Gastroesophageal sphincter (tissue), 4 donors: ENCODE measurements around the gene SPZ1. TPM values are rescaled to one million over a fixed set of nuclear protein-coding genes. Genes with fewer than 3 reads are reported as not detected.

ENCODE experiments used
- ATAC-seq: fragments of 150-250 bp; one replicate; pipeline ENCODE4 v1.9.1; 2016; ENCODE audit warnings: mild to moderate bottlenecking, moderate library complexity
- H3K27ac ChIP-seq, 4 donors: fragments of 200-600 bp; sonication (generic) in 3 of 4; 1 replicate in 3 of 4; 2 replicates in 1 of 4; pipeline ENCODE4 v1.5.1; 2016 to 2019
- H3K27me3 ChIP-seq: fragments of 200-600 bp; sonication (generic); one replicate; pipeline ENCODE4 v1.5.1; 2019
- H3K36me3 ChIP-seq, 2 donors: fragments of 200-600 bp; sonication (generic); one replicate each; pipeline ENCODE4 v1.5.1; 2019; ENCODE audit warnings: control low read depth in 1 of 2
- H3K4me1 ChIP-seq, 3 donors: fragments of 200-600 bp; sonication (generic); 1 replicate in 2 of 3; 2 replicates in 1 of 3; pipeline ENCODE4 v1.5.1; 2016 to 2019; ENCODE audit warnings: control low read depth in 2 of 3
- H3K4me3 ChIP-seq, 2 donors: fragments of 200-600 bp; sonication (generic); one replicate each; pipeline ENCODE4 v1.5.1; 2019; ENCODE audit warnings: mild to moderate bottlenecking in 1 of 2, moderate library complexity in 1 of 2
- H3K9me3 ChIP-seq, 3 donors: fragments of 200-600 bp; sonication (generic); one replicate each; pipeline ENCODE4 v1.5.1; 2017 to 2019; ENCODE audit warnings: control low read depth in 2 of 3
- EP300 ChIP-seq: sonication (generic); formaldehyde crosslinking; IDR thresholded peaks from one replicate; pipeline ENCODE4 v1.6.1; 2017; ENCODE audit warnings: antibody characterized with exemption, mild to moderate bottlenecking
- POLR2A ChIP-seq, 2 donors: fragments of 450-650 bp; IDR thresholded peaks; one replicate each; pipeline ENCODE4 v1.6.1; 2017; ENCODE audit warnings: antibody characterized with exemption in 2 of 2, mild to moderate bottlenecking in 2 of 2, moderate library complexity in 1 of 2
- POLR2AphosphoS5 ChIP-seq: sonication (generic); formaldehyde crosslinking; IDR thresholded peaks from one replicate; pipeline ENCODE4 v1.6.1; 2017; ENCODE audit warnings: antibody characterized with exemption
- WGBS, 2 donors: methylation state at CpG; one replicate each; pipeline ENCODE4 v1.1.5; 2018; ENCODE audit warnings: low coverage in 1 of 2; 5-methylcytosine and 5-hydroxymethylcytosine counted together
- total RNA-seq, 4 donors: library from RNA; depleted of rRNA; stranded (reverse); fragments of >200 nt; gene quantifications; one replicate each; pipeline ENCODE4 v1.1.0, GENCODE V29; 2016
- TF ChIP-seq, protein P1 (sequence below), 4 experiments: fragments of 200-600 bp in 2 of 4; fragments of 450-650 bp in 2 of 4; sonication (generic) in 1 of 4; IDR thresholded peaks; one replicate each; pipeline ENCODE4 v1.5.1; 2017 to 2019; ENCODE audit warnings: antibody characterized with exemption in 4 of 4, mild to moderate bottlenecking in 2 of 4, moderate library complexity in 2 of 4

SPZ1 gene
- total RNA-seq, 4 donors from 2014 or later, result not detected

GRCh38 chr5:80324912-80325311, 5.1 kb downstream of the SPZ1 start:
- H3K27me3 ChIP-seq, result no peaks in the 10 kb centered on the region
- H3K36me3 ChIP-seq, result no peaks in the 10 kb centered on the region
- no peaks in the 10 kb centered on the region for H3K4me1 ChIP-seq
- no peak overlapping the region for H3K4me3 ChIP-seq
- no peaks in the 10 kb centered on the region for H3K9me3 ChIP-seq
- TF ChIP-seq, protein P1, sequence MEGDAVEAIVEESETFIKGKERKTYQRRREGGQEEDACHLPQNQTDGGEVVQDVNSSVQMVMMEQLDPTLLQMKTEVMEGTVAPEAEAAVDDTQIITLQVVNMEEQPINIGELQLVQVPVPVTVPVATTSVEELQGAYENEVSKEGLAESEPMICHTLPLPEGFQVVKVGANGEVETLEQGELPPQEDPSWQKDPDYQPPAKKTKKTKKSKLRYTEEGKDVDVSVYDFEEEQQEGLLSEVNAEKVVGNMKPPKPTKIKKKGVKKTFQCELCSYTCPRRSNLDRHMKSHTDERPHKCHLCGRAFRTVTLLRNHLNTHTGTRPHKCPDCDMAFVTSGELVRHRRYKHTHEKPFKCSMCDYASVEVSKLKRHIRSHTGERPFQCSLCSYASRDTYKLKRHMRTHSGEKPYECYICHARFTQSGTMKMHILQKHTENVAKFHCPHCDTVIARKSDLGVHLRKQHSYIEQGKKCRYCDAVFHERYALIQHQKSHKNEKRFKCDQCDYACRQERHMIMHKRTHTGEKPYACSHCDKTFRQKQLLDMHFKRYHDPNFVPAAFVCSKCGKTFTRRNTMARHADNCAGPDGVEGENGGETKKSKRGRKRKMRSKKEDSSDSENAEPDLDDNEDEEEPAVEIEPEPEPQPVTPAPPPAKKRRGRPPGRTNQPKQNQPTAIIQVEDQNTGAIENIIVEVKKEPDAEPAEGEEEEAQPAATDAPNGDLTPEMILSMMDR (IDR thresholded peaks at IDR 0.05), result no peak
- TF ChIP-seq POLR2A (IDR thresholded peaks at IDR 0.05) (no peak), EP300 (no peak)
- 64 to 100% methylated on average over 1 of the region's 1 CpG for WGBS, 2 donors
- no peak overlapping the region for H3K27ac ChIP-seq
- ATAC-seq, result no peak

DNA sequence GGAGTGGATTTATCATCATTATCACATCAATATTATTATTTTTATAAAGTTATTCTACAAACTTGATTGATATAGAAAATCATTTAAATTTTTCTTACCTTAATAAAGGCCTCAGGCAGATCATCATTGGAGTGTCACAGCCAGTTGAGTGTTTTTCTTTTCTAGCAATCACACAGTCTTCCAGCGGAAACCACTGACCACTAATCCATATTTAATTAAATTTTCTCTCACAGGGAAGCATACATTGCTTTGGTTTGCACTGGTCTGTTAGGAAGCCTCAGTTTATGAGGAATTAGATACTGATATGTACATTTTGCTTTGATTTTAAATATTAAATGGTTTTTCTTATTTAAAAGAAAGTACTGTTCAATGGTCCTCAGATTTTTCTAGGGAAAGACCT, 6.7 kb downstream of the SPZ1 start:
- TF ChIP-seq, protein P1 (IDR thresholded peaks at IDR 0.05), result no peak
- TF ChIP-seq EP300 (no peak), POLR2A (IDR thresholded peaks at IDR 0.05) (no peak), POLR2AphosphoS5 (no peak)
- no peaks in the 10 kb centered on the region for H3K36me3 ChIP-seq

GRCh38 chr5:80337379-80337778, 17.6 kb downstream of the SPZ1 start:
- Histone ChIP-seq H3K4me1 (no peaks in the 10 kb centered on the region), H3K4me3 (no peak overlapping the region), H3K36me3 (no peaks in the 10 kb centered on the region), H3K27ac (no peak overlapping the region), H3K27me3 (peaks cover 7% of the 10 kb centered on the region), H3K9me3 (no peaks in the 10 kb centered on the region)
- ATAC-seq, result no peak
- TF ChIP-seq POLR2AphosphoS5, result no peak
- TF ChIP-seq EP300, result no peak
- no peak for TF ChIP-seq POLR2A (IDR thresholded peaks at IDR 0.05)
- TF ChIP-seq, protein P1 (IDR thresholded peaks at IDR 0.05), result no peak
- WGBS, 2 donors, result 60 to 72% methylated on average over 7 of the region's 7 CpGs

More for the DNA sequence above, 6.7 kb downstream of the SPZ1 start:
- WGBS, 2 donors, result 33 to 100% methylated on average over 1 of the region's 1 CpG
- no peaks in the 10 kb centered on the region for H3K4me1 ChIP-seq
- H3K27ac ChIP-seq, result no peak overlapping the region
- H3K4me3 ChIP-seq, result no peak overlapping the region
- H3K9me3 ChIP-seq, result no peaks in the 10 kb centered on the region
- no peak for ATAC-seq
- H3K27me3 ChIP-seq, result no peaks in the 10 kb centered on the region

DNA sequence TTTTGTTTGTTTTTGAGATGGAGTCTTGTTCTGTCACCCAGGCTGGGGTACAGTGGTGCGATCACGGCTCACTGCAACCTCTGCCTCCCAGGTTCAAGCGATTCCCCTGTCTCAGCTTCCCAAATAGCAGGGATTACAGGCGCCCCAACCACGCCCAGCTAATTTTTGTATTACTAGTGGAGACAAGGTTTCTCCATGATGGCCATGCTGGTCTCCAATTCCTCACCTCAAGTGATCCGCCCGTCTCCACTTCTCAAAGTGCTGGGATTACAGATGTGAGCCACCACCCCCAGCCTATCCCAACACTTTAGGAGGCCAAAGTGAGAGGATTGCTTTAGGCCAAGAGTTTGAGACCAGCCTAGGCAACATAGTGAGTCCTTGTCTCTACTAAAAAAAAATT, 19.3 kb downstream of the SPZ1 start:
- Histone ChIP-seq H3K4me1 (no peaks in the 10 kb centered on the region), H3K36me3 (no peaks in the 10 kb centered on the region), H3K9me3 (no peaks in the 10 kb centered on the region), H3K27ac (no peak overlapping the region), H3K27me3 (peaks cover 9% of the 10 kb centered on the region), H3K4me3 (no peak overlapping the region)
- 86 to 100% methylated on average over 4 to 7 of the region's 7 CpGs for WGBS, 2 donors
- no peak for TF ChIP-seq POLR2AphosphoS5
- TF ChIP-seq POLR2A (IDR thresholded peaks at IDR 0.05), result no peak
- no peak for TF ChIP-seq EP300
- TF ChIP-seq, protein P1 (IDR thresholded peaks at IDR 0.05), result no peak
- ATAC-seq, result no peak

DNA sequence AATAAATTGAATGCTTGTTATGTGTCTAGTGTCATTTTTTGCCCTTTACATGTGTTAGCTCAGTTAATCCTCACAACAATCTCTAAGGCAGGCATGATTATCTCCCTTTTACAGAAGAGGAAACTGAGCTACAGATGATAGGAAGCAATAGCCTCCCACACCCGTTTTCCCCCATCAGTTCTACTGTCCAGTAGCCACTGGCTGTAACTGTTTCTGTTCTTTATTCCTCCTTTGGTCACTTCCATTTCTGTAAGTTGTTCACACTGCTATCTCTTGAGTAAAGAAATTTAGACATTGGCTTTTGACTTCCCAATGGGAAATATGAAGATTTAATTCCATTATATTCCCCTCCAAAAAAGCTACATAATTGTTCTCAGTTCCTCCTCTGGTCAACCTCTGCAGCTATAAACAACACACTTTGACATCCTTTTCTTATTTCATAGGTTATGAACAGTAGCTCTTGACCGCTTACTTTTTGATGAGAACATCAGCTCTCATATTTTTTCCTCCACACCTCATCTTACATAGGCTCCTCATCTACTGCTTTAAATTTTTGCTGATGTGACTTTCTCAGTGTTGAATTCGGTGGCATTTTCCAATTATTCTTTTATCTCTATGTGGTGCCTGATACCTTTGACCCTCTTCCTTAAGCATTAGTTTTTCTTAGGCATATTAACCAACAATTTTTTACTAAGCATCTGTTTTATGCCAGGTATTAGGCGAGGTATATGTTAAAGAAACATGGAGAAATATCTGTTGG, 21.4 kb downstream of the SPZ1 start:
- Histone ChIP-seq H3K27me3 (peaks cover 9% of the 10 kb centered on the region), H3K36me3 (no peaks in the 10 kb centered on the region), H3K9me3 (no peaks in the 10 kb centered on the region), H3K4me3 (no peak overlapping the region), H3K27ac (no peak overlapping the region), H3K4me1 (no peaks in the 10 kb centered on the region)
- 61 to 63% methylated on average over 3 to 4 of the region's 4 CpGs for WGBS, 2 donors
- TF ChIP-seq, protein P1 (IDR thresholded peaks at IDR 0.05), result no peak
- TF ChIP-seq POLR2A (IDR thresholded peaks at IDR 0.05) (no peak), EP300 (no peak), POLR2AphosphoS5 (no peak)
- ATAC-seq, result no peak
